ENCODE results near the gene XPO4.
A peak's percentile ranks its signal among the peaks of the same experiment; 100 is the strongest.
"Not testable (repeated sequence)": the region's sequence is repeated elsewhere in the genome, so short reads cannot be mapped to it uniquely, and the experiment has no call there.

XPO4 gene

GRCh38 chr13:20902438-20903163 is at the start of gene XPO4:
XPO4 (minus strand) TSS chr13:20902746; CDS start chr13:20902738, 8 bp downstream.
- DNase-seq, result peak; percentile 30

DNA sequence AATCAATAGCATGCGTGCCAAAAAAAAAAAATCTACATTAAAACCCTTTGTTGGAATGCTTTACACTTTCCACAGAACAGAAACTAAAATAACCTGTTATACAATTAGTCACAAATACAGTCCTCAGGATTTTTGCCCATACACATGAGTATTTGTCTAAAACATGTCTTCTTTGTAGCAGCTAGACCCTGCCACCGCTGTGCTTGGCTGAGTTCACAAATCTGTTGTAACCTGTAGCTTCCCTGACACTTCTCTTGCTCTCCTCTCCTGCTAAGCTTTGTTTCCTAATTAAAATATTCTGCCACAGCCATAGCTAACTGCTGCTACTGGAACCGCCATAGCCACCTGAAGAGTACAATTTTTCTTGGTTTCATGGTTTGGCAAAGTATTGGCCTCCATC is 45.5 kb upstream of the XPO4 start:
- DNase-seq, result not testable (repeated sequence)

GRCh38 chr13:20945952-20946383 is 43.4 kb upstream of the XPO4 start:
- DNase-seq, result no peak

DNA sequence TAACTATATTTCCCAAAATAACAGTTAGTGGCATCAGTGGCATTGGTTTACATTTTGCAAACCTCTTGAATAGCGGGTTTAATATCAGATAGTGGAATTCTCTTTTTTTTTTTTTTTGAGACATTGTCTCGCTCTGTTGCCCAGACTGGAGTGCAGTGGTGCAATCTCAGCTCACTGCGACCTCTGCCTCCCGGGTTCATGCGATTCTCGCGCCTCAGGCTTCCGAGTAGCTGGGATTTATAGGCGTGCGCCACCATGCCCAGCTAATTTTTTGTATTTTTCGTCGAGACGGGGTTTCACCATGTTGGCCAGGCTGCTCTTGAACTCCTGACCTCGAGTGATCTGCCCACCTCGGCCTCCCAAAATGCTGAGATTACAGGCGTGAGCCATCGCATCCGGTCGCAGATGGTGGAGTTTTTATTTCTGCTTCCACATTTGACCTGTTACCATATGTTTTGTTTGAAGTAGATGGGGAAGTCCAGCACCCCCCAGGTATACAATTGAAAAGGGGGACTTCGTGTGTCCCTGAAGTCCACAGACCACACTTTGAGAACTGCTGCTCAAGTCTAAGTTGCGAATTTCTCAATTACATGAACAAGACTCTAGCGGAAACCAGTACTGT is 40.5 kb upstream of the XPO4 start:
- no peak for DNase-seq

DNA sequence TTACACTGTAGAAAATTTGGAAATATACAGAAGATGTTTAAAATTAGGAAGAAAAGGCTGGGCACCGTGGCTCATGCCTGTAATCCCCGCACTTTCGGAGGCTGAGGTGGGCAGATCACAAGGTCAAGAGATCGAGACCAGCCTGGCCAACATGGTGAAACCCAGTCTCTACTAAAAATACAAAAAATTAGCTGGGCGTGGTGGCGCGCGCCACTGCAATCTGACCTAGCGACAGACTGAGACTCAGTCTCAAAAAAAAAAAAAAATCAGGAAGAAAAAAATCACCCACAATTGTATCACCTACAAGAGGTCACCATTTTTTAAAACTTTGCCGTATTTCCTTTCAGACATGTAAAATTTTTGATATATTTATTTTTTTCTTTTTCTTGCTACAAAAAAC is 38.0 kb upstream of the XPO4 start:
- DNase-seq, result not testable (repeated sequence)

- DNase-seq, result no peak
These were observed 37.5 kb upstream of the XPO4 start for GRCh38 chr13:20940083-20940482.

DNA sequence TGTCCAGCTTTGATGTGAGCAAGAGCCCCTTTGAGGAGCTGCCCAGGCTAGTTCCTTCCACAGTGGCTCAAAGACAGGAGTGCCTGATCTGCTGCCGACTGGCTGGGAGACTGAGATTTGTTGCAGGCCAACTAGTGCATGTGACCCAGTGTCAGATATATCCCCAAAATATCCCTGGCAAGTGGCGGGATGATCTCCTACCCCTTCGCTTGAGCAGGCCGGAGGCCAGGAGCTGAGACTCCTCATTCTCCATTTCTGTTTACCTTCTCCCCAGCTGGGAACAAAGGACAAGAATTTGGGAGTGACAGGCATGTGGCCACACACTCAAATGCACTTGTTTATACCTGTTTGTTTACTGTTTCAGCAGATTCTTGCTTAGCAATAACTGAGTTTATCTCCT is 37.1 kb upstream of the XPO4 start:
- DNase-seq, result no peak

DNA sequence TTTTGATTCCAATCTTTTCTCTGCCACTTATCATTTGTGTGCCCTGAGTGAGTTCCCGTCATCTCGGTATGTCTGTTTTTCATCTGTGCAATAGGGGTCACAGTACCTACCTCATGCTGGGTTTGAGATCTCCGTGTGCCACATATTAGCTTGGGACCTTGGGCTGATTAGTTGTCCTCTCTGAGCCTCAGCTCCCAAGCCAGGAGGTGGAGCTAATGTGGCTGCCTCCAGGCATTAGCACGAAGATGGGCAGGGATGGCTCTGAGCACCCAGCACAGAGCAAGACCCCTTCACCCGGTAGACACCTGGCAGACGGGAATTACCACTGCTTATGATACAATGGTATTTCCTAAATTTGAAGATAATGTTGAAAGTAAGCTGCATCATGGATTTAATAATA is 35.8 kb upstream of the XPO4 start:
- no peak for DNase-seq

DNA sequence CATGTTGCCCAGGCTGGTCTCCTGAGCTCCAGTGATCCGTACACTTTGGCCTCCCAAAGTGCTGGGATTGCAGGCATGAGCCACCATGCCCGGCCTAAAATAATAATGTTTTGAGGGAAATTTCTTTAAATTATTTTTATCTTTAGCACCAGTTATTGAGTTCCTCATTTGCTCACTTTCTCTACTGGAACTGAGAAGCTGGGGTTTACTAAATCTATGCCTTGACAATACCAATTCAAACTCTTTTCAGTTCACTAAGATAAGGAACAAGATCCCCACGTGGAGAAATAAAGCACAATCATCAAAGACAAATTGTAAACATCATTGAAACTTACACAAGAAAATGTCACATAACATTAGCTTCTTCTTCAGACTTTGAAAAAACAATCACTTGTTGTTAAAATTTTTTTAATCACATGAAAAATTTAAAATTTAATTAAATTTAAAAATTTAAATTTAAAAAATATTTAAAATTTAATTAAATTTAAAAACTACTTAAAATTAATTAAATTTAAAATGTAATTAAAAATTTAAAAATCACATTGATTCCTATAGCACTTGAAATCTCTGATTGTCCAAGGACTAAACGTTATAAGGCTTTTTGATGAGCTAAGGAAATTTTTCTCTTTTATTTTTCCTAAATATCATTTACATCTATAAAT is 25.2 kb upstream of the XPO4 start:
- DNase-seq, result no peak

DNA sequence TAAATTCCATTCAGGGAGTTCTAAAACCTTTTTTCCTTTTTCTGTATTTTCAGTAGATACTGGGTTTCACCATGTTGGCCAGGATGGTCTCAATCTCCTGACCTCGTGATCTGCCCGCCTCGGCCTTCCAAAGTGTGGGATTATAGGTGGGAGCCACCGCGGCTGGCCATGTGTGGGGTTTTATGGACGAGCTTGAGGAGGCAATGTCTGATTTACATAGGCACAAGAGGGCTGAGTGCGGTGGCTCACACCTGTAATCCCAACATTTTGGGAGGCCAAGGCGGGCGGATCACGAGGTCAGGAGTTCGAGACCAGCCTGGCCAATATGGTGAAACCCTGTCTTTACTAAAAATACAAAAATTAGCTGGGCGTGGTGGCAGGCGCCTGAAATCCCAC is 22.8 kb upstream of the XPO4 start:
- not testable (repeated sequence) for DNase-seq

- DNase-seq, result peak; percentile 56
These were observed 22.3 kb upstream of the XPO4 start for GRCh38 chr13:20924758-20925394.

- DNase-seq, result no peak
These were observed 20.7 kb upstream of the XPO4 start for GRCh38 chr13:20923272-20923671.

- no peak for DNase-seq
These were observed 19.0 kb upstream of the XPO4 start for GRCh38 chr13:20921572-20921971.

- DNase-seq, result not testable (repeated sequence)
These were observed 13.1 kb upstream of the XPO4 start for GRCh38 chr13:20915676-20916075.

- no peak for DNase-seq
These were observed 8.5 kb upstream of the XPO4 start for GRCh38 chr13:20911037-20911436.

- no peak for DNase-seq
These were observed 6.4 kb upstream of the XPO4 start for GRCh38 chr13:20908714-20909497.

GRCh38 chr13:20904908-20905307 is 2.4 kb upstream of the XPO4 start:
- DNase-seq, result no peak

DNA sequence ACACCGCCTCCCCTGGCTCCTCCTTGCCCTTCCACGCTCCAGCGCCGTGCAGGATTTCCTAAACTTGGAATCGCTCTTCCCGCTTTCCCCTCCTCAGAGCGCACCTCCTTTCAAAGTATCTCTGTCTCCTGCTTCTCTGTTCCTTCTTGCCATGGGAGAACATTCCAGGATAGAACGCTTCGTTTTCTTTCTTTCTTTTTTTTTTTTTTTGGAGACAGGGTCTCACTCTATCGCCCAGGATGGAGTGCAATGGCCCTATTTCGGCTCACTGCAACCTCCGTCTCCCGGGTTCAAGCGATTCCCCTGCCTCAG is 574 bp upstream of the XPO4 start:
- no peak for DNase-seq

GRCh38 chr13:20901668-20902437 is 693 bp downstream of the XPO4 start:
- no peak for DNase-seq

- no peak for DNase-seq
These were observed 8.3 kb downstream of the XPO4 start for GRCh38 chr13:20894245-20894644.

DNA sequence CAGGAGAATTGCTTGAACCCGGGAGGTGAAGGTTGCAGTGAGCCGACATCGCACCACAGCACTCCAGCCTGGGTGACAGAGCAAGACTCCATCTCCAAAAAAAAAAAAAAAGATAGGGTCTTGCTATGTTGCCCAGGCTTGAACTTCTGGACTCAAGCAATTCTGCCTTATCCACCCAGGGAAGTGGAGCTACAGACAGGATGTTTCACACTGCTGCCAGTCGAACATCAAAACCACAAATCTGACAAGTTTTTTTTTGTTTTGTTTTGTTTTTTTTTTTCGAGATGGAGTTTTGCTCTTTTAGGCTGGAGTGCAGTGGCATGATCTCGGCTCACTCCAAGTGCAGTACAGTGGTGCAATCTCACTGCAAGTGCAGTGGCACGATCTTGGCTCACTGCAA is 10.8 kb downstream of the XPO4 start:
- DNase-seq, result no peak

- no peak for DNase-seq
These were observed 11.5 kb downstream of the XPO4 start for GRCh38 chr13:20891034-20891433.
